ENCODE measurements around the gene GPC6. TPM values are rescaled to one million over a fixed set of nuclear protein-coding genes. Genes with fewer than 3 reads are reported as not detected.

GPC6 gene
- total RNA-seq, 1 experiment from 2014 or later: 0.22 TPM

DNA sequence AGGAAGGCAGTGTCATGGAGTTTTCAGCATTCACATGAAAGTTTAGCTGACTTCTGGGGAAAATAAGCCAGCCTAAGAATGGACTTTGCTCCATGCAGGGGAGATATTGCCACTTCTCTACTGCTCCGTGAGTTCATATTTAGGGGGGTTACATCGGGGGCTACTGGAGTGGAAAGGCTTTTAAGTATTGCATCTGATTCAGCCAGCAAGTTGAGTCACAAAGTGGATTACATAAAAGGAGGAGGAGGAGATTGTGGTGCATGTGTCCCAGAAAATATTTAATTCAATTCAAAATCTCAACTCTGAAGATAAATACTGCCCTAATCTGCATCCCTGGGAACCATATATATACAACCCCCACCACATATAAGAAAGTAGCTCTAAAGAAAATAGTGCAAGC lies 635.7 kb downstream of the GPC6 start:
- no peak for DNase-seq (ENCODE audit: low read depth, low spot score)
- H3K4me2 ChIP-seq (ENCODE audit: low read length): no peak overlapping the region
- ChIA-PET CTCF (no interaction called here), RAD21 (ENCODE audit: low non-redundant PET in 1 of 2, low total read pairs in 2 of 2, uncharacterized antibody in 2 of 2, unreplicated experiment in 2 of 2) (no interaction called here), POLR2A (no interaction called here)
- no peak overlapping the region for H2AFZ ChIP-seq (ENCODE audit: low read depth, low read length, poor library complexity, severe bottlenecking)
- H3K4me3 ChIP-seq (replicated peaks in 1 of 2; ENCODE audit: low read depth in 1 of 2, low read length in 2 of 2): no peak overlapping the region
- H3K79me2 ChIP-seq (ENCODE audit: insufficient read depth, low read length): no peaks in the 10 kb centered on the region
- H3K4me1 ChIP-seq (ENCODE audit: control insufficient read depth in 1 of 2, insufficient read depth in 2 of 2, low read length in 2 of 2): no peaks in the 10 kb centered on the region
- peaks cover 16 to 33% of the 10 kb centered on the region in 2 experiments; a peak in 3 of 4 replicates for H3K9me3 ChIP-seq (ENCODE audit: control insufficient read depth in 1 of 2, insufficient read depth in 1 of 2, low read depth in 1 of 2, low read length in 2 of 2)
- no peaks in the 10 kb centered on the region for H3K9me2 ChIP-seq (ENCODE audit: insufficient read depth)
- H4K20me1 ChIP-seq (ENCODE audit: insufficient read depth): no peaks in the 10 kb centered on the region
- H3K9ac ChIP-seq (ENCODE audit: low read length): no peak overlapping the region
- TF ChIP-seq, protein P1, sequence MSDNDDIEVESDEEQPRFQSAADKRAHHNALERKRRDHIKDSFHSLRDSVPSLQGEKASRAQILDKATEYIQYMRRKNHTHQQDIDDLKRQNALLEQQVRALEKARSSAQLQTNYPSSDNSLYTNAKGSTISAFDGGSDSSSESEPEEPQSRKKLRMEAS (IDR thresholded peaks at IDR 0.05): no peak
- TF ChIP-seq SP1 (IDR thresholded peaks at IDR 0.05; ENCODE audit: low read depth) (no peak), JUND (IDR thresholded peaks at IDR 0.05) (no peak), FOSL1 (IDR thresholded peaks at IDR 0.05; ENCODE audit: low read depth) (no peak), EZH2phosphoT487 (IDR thresholded peaks at IDR 0.05; ENCODE audit: borderline replicate concordance) (no peak), EZH2 (IDR thresholded peaks at IDR 0.05) (no peak), EGR1 (IDR thresholded peaks at IDR 0.05; ENCODE audit: low read depth) (no peak)
- no peak overlapping the region for H3K27ac ChIP-seq (ENCODE audit: low read depth, low read length)
- intact Hi-C loops (cut with micrococcal nuclease): no loop called here
- H3K36me3 ChIP-seq (ENCODE audit: control insufficient read depth in 1 of 2, insufficient read depth in 2 of 2, low read length in 2 of 2): no peaks in the 10 kb centered on the region
- ATAC-seq: no peak
- H3K27me3 ChIP-seq (ENCODE audit: insufficient read depth, low read length): no peaks in the 10 kb centered on the region
- no TSS peak for BruUV-seq (replicated peaks)

DNA sequence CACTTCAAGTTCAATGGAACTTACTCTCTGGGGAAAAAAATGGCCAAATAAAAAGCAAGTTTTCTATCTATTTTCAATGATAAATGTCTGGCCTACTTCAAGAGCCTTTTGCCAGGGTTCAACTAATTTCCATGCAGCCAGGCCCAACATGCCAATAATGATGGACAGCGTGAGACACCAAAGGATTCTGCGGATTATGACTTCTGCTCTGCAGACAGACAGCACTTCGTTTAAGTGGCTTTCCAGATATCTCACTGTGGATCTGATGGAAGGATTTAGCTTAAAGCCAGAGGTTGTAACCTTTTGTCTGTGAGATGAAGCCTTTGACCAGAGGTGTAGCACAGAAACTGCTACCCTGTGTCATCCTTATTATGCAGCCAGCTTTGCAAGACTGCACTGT lies 638.6 kb downstream of the GPC6 start:
- Histone ChIP-seq H3K79me2 (ENCODE audit: insufficient read depth, low read length) (no peaks in the 10 kb centered on the region), H4K20me1 (ENCODE audit: insufficient read depth) (no peaks in the 10 kb centered on the region), H3K4me3 (replicated peaks in 1 of 2; ENCODE audit: low read depth in 1 of 2, low read length in 2 of 2) (no peak overlapping the region), H3K36me3 (ENCODE audit: control insufficient read depth in 1 of 2, insufficient read depth in 2 of 2, low read length in 2 of 2) (no peaks in the 10 kb centered on the region), H3K27ac (ENCODE audit: low read depth, low read length) (no peak overlapping the region), H3K9ac (ENCODE audit: low read length) (no peak overlapping the region), H2AFZ (ENCODE audit: low read depth, low read length, poor library complexity, severe bottlenecking) (no peak overlapping the region), H3K4me2 (ENCODE audit: low read length) (no peak overlapping the region), H3K9me3 (ENCODE audit: control insufficient read depth in 1 of 2, insufficient read depth in 1 of 2, low read depth in 1 of 2, low read length in 2 of 2) (peaks cover 20 to 38% of the 10 kb centered on the region in 2 experiments; a peak in 2 of 4 replicates), H3K27me3 (ENCODE audit: insufficient read depth, low read length) (no peaks in the 10 kb centered on the region), H3K9me2 (ENCODE audit: insufficient read depth) (no peaks in the 10 kb centered on the region), H3K4me1 (ENCODE audit: control insufficient read depth in 1 of 2, insufficient read depth in 2 of 2, low read length in 2 of 2) (no peaks in the 10 kb centered on the region)
- DNase-seq (ENCODE audit: low read depth, low spot score) (no peak), ATAC-seq (no peak)
- ChIA-PET CTCF (no interaction called here), POLR2A (no interaction called here), RAD21 (ENCODE audit: low non-redundant PET in 1 of 2, low total read pairs in 2 of 2, uncharacterized antibody in 2 of 2, unreplicated experiment in 2 of 2) (no interaction called here)
- intact Hi-C loops (cut with micrococcal nuclease): loop anchor here (5.0 kb wide), 1 partner anchor 752 kb away; no protein-coding TSS in a partner anchor
- TF ChIP-seq CEBPB (IDR thresholded peaks at IDR 0.05; ENCODE audit: low read depth) (no peak), CBX3 (IDR thresholded peaks at IDR 0.05; ENCODE audit: low read depth) (no peak), POLR2AphosphoS5 (IDR thresholded peaks at IDR 0.05; ENCODE audit: low read depth, low read length) (no peak), ZNF274 (IDR thresholded peaks at IDR 0.05; ENCODE audit: low read depth, low read length) (no peak), SIN3A (IDR thresholded peaks at IDR 0.05; ENCODE audit: low read depth) (no peak), EZH2 (IDR thresholded peaks at IDR 0.05) (no peak)
- no TSS peak for BruUV-seq (replicated peaks)
